Neural cell (in vitro differentiated cells): ENCODE measurements around the gene AK8.

Source experiments
- MXI1 ChIP-seq: fragments of 450-650 bp; conservative IDR thresholded peaks from 2 replicates; pipeline ENCODE4 v1.6.1; 2014; ENCODE audit warnings: antibody characterized with exemption, mild to moderate bottlenecking; ENCODE audit not compliant: poor library complexity, severe bottlenecking
- TF ChIP-seq, protein P1 (sequence below): fragments of 450-650 bp; IDR thresholded peaks from 2 replicates; pipeline ENCODE4 v1.5.1; 2014; ENCODE audit warnings: antibody characterized with exemption, mild to moderate bottlenecking, moderate library complexity; ENCODE audit not compliant: poor library complexity, severe bottlenecking

DNA sequence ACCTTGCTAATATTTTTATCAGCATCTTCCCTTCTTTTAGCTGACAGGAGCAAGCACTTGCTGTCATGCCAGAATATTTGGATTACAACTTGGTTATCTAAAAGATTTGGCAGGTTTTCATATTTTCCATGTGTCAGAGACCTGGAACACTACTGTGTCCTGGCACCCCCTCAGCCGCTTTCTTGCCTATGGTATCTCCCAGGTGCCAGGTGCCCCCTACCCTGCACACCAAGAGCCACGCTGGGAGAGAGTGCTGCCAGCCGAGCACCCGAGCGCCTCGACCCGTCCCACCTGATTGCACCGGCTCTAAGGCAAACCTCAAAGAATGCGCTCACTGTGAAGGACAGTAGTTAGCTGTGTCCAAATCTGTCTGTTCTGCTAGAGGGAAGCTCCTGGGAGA lies 123.0 kb downstream of the AK8 start:
- TF ChIP-seq, protein P1, sequence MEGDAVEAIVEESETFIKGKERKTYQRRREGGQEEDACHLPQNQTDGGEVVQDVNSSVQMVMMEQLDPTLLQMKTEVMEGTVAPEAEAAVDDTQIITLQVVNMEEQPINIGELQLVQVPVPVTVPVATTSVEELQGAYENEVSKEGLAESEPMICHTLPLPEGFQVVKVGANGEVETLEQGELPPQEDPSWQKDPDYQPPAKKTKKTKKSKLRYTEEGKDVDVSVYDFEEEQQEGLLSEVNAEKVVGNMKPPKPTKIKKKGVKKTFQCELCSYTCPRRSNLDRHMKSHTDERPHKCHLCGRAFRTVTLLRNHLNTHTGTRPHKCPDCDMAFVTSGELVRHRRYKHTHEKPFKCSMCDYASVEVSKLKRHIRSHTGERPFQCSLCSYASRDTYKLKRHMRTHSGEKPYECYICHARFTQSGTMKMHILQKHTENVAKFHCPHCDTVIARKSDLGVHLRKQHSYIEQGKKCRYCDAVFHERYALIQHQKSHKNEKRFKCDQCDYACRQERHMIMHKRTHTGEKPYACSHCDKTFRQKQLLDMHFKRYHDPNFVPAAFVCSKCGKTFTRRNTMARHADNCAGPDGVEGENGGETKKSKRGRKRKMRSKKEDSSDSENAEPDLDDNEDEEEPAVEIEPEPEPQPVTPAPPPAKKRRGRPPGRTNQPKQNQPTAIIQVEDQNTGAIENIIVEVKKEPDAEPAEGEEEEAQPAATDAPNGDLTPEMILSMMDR, result no peak
- TF ChIP-seq MXI1, result no peak
